NCI-H2196 (cell line): Measurements from ENCODE around the gene MRPL3.

Source experiments
- DNase-seq: peaks from one replicate; lab custom pipeline; 2025; ENCODE audit not compliant: unreplicated experiment; lab: John Stamatoyannopoulos, UW

Gene MRPL3

GRCh38 chr3:131502530-131503319, at the start of gene MRPL3:
Gene MRPL3 (minus strand): TSS chr3:131502971. CDS start chr3:131502821, 150 bp downstream.
- peak; percentile 97 for DNase-seq

GRCh38 chr3:131551761-131552160, 49.0 kb upstream of the MRPL3 start:
- no peak for DNase-seq

DNA sequence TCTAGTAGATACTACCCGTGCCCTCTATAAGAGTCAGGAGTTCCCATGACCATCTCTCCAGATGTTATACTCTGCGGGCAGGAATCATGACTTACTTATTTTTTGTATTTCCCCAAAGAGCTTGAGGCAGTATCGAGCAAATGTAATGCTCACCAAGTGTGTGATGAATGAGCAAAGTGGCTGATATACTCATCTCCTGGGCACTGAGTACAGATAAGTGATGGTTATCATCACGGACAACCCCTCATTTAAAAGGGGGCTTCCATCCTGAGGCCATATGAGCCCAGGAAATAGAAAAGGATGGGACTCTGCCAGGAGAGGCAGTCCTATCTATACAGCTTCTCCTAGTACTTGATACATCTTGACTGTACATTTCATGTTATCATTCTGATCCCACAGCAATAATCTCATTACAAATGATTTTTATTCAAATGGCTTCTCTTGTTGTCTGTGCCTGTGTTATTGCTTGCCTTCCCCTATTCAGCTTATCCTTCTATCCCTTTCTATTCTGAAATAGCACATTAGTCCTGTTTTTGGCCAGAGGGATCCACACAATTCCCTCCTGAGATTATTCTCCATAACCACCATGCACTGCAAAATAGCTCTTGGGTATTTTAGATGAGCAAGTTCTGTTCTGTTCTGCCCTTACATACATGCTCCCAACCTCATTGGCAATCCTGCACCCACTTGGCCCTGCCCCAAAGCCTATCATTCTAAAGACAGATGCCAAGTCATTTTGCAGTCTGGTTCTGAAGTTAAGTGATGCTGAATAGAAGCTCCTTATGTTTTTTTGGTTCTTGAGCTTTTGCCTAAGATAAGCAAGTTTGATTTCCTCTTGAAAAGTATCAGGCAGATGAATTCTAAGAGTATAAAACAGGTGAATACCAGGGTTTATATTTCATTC, 48.0 kb upstream of the MRPL3 start:
- DNase-seq = no peak

GRCh38 chr3:131549340-131549739, 46.6 kb upstream of the MRPL3 start:
- no peak for DNase-seq

DNA sequence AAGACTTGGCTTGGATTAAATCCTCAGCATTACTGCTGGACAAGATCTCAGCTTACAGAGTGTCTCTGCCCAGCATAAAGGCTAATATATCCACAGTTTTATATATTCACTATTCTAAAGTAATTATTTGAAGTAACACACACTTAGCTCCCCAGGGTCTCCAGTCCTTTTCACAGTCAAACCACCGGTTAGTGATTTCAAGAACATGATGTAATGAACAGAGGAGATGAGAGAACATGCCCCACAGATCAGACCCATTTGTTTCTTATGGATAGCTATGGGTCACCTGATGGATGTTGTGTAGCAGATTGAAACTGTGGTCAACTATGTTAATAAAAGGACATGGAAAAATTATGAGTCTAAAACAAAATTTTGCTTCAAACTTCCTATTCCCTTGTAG, 44.8 kb upstream of the MRPL3 start:
- DNase-seq = no peak

DNA sequence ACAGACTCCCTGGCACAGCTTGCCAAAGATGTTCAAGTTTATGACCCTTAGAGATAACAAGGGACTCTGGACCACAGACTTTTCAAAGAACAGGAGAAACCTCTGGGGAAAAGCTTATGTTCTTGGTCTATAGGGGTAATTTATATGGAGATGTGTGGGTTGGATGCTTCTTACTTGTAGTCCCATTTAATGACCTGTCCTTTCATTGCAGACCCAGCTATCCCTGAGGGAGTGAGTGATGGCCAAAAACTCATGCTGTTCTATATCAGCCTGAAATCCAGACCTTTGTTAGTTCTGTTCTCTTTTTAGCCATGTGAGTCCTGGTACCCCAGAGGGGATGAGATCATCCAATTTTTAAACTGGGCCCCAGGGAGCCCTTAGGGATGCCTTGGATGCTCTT, 43.7 kb upstream of the MRPL3 start:
- DNase-seq = no peak

- no peak for DNase-seq
Observed at GRCh38 chr3:131544557-131544956, 41.8 kb upstream of the MRPL3 start.

- peak; percentile 61 for DNase-seq
Observed at GRCh38 chr3:131543714-131544113, 40.9 kb upstream of the MRPL3 start.

- DNase-seq = no peak
Observed at GRCh38 chr3:131541288-131541687, 38.5 kb upstream of the MRPL3 start.

DNA sequence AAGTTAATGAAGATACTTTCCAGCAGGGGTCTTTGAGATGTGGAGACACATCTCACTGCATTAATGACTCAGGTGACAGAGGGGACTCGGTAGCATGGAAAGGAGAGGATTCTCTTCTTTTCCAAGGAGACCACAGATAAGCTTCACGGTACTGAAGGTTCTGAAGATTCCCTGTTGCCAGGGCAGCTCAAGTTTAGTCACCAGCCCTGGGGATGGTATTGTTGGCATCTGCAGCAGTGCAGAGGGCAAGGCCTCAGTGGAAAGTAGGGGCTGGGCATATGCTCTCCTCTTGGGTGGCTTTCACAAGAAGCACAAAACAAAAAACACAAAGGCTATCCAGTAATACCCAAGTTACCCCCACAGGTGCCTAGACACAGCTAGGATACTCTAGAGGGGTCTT, 38.0 kb upstream of the MRPL3 start:
- no peak for DNase-seq

DNA sequence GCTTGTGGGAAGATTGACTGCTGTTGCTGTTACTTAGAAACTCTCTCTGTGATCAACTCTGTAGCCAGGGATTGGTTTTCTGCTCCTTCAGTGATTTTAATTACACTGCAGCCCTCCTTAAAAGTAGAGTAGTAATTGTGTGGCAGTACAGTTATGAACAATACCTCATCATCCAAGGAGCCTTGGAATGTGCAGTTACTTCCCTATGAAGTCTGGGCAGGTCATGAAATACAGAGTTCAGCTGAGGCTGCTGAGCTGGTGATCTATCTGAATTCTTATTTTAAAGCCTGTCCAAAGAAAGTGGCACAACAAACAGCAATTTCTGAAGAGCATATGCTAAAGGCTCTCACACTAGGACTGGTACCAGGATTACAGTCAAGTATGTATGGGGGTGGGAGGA, 37.4 kb upstream of the MRPL3 start:
- DNase-seq = no peak

- no peak for DNase-seq
Observed at GRCh38 chr3:131538968-131539367, 36.2 kb upstream of the MRPL3 start.

GRCh38 chr3:131537531-131537930, 34.8 kb upstream of the MRPL3 start:
- no peak for DNase-seq

GRCh38 chr3:131535596-131535995, 32.8 kb upstream of the MRPL3 start:
- DNase-seq = no peak

- no peak for DNase-seq
Observed at GRCh38 chr3:131535131-131535530, 32.4 kb upstream of the MRPL3 start.

GRCh38 chr3:131532645-131533044, 29.9 kb upstream of the MRPL3 start:
- DNase-seq = no peak

DNA sequence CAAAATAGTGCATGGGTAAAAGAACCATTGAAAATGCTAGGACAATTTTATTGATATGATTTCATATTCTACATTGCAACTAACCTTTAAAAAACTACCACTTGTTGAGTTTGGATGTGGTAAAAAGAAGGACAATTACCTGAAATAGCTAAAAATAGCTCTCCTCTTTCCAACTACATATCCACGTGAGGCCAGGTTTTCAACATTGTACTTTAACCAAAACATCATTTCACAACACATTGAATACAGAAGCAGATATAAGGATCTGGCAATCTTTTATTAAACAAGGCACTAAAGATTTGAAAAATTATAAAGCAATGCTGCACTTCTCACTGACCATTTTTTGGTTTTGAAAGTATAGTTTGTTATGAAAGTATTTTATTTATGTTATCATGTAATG, 28.1 kb upstream of the MRPL3 start:
- no peak for DNase-seq

DNA sequence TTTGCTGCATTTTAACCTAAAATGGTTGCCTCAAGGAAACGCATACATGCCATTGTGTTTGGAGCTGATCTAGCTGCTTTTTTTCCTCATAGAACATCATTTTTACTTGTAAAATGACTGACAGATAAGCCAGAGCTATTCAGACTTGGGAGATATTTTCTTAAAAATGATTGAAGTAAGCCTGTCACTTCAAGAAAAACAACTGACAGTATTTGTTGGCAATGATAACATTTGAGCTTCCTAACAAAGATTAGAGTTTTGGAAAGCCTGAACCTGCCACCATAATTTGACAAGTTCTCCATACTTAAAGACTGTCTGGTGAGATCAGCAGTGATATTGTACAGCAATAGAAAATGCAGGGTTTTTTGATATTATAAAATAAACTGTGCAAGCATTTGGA, 27.6 kb upstream of the MRPL3 start:
- DNase-seq = no peak

DNA sequence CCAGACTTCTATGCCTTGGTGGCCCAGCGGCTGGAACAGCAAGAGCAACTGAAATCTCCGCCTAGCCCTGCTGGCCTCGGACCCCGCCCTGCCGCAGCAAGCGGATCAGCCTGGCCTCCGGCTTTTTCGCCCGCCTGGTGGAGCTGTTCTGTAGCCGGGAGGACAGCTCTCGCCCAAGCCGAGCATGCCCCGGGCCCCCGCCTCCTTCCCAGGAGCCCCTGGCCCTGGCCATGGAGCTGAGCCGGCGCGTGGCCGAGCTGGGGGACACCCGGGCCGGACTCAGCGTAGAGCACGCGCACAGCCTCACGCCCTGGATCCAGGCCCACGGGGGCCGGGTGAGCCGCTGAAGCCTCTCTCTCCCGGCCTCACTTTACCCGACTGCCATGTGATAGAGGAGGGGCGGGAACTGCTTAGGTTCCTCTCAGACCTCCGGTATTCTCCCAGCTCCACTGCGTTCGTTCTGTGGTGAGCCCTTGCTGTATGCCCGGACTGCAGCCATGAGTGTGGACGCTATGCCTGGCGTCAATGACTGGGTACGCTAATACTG, 24.1 kb upstream of the MRPL3 start:
- no peak for DNase-seq

- DNase-seq = no peak
Observed at GRCh38 chr3:131518680-131519079, 15.9 kb upstream of the MRPL3 start.

DNA sequence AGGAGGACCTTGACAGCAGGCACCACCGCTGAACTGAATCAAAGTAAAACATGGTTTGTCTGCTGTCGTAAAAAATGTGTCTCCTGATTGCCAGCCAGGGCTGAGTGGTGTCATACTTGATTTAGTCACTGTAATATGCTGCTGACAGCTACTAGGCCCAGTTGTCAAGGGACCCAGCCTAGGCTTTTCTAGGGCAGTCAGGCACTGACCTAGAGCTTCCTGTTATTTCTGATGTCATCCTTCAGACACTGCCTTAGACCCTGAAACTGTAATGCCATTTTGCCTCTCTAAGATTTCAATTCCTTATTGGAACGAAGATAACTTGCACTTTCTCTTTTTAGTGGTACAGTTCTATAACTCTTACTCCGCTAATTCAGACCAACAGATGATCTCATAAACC, 2.6 kb upstream of the MRPL3 start:
- no peak for DNase-seq

DNA sequence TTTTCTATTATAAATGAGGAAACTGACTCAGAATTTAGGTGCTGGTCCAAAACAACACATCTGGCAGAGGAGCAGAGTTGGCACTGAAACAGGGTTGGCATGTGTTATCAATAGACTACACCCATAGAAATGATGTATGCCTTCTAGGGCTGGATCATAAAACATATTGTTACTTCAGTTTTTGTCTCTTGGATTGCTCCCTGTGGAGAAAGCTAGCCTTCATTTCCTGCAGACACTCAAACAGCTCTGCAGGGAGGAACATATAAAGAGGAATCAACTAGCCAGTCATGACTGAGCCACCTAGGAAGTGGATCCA, 507 bp upstream of the MRPL3 start:
- no peak for DNase-seq
